Activated CD8-positive, alpha-beta memory T cell treated with anti-CD3 and anti-CD28 coated beads for 36 hours (primary cell): Measurements from ENCODE around the gene ARF3. TPM values are rescaled to one million over a fixed set of nuclear protein-coding genes. Genes with fewer than 3 reads are reported as not detected.

Experiments used
- CTCF ChIA-PET: fragments of 350-600 bp; sonication (Branson Sonifier 250); formaldehyde crosslinking; loops from one replicate; lab custom pipeline; 2021; ENCODE audit warnings: antibody characterized with exemption; lab: Charles Lee
- POLR2A ChIA-PET: fragments of 350-600 bp; sonication (Branson Sonifier 250); formaldehyde crosslinking; loops from one replicate; lab custom pipeline; 2021; ENCODE audit warnings: antibody characterized with exemption; lab: Charles Lee
- total RNA-seq, 2 experiments: library from RNA; stranded (reverse); gene quantifications; one replicate each; pipeline ENCODE4 v1.2.3, GENCODE V29; 2021

ARF3 gene
- total RNA-seq, 2 experiments from 2014 or later = 93.7 to 97.1 TPM

DNA sequence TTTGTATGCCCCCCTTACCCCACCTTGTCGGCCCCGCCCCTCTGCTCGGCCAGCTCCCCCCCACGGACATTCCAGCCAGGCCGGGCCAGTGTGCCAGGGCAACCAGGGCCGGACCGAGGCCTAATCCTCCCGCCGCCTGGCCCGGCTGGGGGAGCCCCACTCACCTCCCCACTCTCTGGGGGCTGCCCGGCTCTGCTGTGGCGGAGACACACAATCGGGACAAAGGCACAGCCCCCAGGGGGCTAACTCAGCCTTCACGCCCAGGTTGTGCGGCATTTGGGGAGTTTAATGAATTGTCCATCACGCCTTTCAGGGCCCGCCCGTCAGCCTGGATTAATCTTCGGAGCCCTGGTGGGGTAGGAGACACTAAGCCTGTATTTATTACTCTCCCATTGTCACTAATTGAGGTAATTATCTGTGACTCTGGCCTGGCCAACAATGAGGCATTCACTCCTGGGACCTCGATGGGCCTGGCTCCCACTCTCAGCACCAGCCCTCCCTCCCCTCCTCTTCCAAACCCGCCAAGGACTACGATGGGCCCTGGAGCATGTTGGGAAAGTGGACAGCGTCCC lies 29.5 kb upstream of the ARF3 start:
- ChIA-PET POLR2A (no interaction called here), CTCF (interaction anchor here (0.7 to 4.0 kb wide), 11 partner anchors 9 to 101 kb away, joined by 3 to 51 read pairs (median 5); partner anchors contain the start of genes ARF3, DDN and WNT10B)

DNA sequence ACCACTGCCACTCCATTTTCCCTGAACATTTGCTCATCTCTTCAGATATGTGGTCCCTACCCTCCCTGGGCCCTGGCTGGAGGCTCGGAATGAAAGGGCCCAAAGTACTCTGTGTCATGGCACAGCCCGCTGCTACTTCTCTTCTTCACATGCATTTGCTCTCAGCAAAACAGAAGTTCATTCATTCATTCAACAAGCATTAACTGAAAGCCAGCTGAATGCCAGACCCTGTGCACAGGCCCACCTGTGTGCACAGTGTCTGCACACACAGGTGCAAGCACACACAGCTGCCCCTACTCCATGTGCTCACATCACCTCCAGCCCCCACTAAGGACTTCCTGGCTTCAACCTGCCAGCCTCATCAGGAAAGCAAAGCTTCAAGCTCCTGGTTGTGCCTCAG lies 28.6 kb upstream of the ARF3 start:
- CTCF ChIA-PET = interaction anchor here (1.0 to 4.0 kb wide), 5 partner anchors 8 to 102 kb away, joined by 3 to 35 read pairs (median 4); no protein-coding TSS in a partner anchor
- POLR2A ChIA-PET = no interaction called here

DNA sequence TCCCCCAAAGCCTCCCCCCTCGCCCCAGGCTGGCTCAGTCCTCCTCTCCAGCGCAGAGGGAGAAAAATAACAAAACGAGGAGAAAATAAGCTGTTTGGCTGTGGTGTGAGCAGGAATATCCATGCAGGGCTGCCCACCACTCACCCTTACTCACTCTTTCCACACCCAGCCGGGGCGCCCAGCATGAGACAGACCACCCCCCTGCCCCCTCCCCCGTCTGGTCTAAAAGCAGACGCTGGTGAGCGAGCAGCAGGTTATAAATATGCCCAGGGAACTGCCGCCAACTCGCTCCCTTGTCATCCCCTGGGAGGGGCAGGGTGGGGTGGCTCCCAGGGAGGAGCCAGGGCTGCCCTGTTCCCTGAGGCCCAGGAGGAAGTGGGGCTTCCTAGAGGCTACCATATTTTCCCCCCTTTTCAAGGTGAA lies 28.2 kb upstream of the ARF3 start:
- CTCF ChIA-PET = interaction anchor here (1.0 to 4.0 kb wide), 5 partner anchors 8 to 102 kb away, joined by 3 to 35 read pairs (median 4); no protein-coding TSS in a partner anchor

DNA sequence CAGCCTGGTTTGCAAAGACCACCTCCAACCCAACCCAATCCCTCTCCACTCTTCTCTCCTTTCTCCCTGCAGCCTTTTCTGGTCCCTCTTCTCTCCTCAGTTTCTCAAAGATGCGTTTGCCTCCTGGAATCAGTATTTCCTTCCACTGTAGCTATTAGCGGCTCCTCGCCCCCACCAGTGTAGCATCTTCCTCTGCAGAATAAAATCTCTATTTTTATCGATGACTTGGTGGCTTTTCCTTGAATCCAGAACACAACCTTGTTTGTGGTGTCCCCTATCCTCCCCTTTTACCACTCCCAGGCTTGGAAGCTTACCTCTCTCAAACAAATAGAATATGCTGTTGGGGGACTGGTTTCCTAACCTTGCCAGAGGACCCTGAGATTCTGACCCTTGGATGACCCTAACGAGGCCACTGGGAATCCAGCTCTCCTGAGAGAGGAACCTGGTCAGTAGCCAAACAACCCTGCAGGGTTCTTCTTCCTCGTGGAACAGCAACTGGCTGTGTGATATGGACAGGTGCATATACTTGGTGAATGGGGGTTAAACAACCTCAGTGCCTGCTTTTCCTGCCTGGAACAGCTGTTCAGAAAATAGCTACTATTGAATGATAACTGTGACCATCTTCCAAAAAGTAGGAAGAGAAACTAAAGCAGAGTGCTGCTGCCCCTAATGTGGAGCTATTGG lies 25.3 kb upstream of the ARF3 start:
- POLR2A ChIA-PET = interaction anchor here (0.5 to 0.6 kb wide), 2 partner anchors 20 to 130 kb away, joined by 3 read pairs; partner anchors contain the start of gene DDX23

More for the DNA sequence above, 28.2 kb upstream of the ARF3 start:
- POLR2A ChIA-PET = interaction anchor here (0.5 kb wide), 1 partner anchor 59 kb away, joined by 8 read pairs; no protein-coding TSS in a partner anchor

GRCh38 chr12:48981757-48982157 lies 24.5 kb upstream of the ARF3 start:
- POLR2A ChIA-PET = interaction anchor here (0.6 kb wide), 1 partner anchor 20 kb away, joined by 3 read pairs; no protein-coding TSS in a partner anchor
- CTCF ChIA-PET = interaction anchor here (0.7 to 4.9 kb wide), 5 partner anchors 10 to 129 kb away, joined by 3 to 43 read pairs (median 8); no protein-coding TSS in a partner anchor

More for the DNA sequence above, 25.3 kb upstream of the ARF3 start:
- CTCF ChIA-PET = interaction anchor here (0.7 to 2.1 kb wide), 8 partner anchors 9 to 129 kb away, joined by 3 to 10 read pairs (median 5); partner anchors contain the start of gene WNT10B

GRCh38 chr12:48980953-48981756 lies 23.9 kb upstream of the ARF3 start:
- CTCF ChIA-PET = interaction anchor here (0.6 to 5.6 kb wide), 10 partner anchors 9 to 128 kb away, joined by 3 to 61 read pairs (median 9); partner anchors contain the start of gene FKBP11
- POLR2A ChIA-PET = no interaction called here

DNA sequence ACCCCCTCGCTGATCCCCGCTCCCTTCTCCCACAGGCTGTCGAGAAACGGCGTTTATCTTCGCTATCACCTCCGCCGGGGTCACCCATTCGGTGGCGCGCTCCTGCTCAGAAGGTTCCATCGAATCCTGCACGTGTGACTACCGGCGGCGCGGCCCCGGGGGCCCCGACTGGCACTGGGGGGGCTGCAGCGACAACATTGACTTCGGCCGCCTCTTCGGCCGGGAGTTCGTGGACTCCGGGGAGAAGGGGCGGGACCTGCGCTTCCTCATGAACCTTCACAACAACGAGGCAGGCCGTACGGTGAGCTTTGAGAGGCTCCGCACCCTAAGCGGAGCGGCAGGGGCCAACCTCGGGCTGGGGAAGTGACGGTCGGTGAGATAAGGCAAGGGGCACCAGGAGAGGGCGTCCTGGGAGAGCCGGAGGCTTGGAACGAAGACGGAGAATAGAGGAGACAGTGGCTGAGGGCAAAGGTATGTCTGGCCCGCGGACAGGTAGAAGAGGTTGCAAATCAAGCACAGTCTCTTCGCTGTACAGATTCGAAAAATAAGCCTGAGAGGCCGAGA lies 23.2 kb upstream of the ARF3 start:
- ChIA-PET POLR2A (no interaction called here), CTCF (interaction anchor here (0.8 to 5.6 kb wide), 11 partner anchors 10 to 368 kb away, joined by 3 to 61 read pairs (median 10); partner anchors contain the start of genes ARF3 and FKBP11)

DNA sequence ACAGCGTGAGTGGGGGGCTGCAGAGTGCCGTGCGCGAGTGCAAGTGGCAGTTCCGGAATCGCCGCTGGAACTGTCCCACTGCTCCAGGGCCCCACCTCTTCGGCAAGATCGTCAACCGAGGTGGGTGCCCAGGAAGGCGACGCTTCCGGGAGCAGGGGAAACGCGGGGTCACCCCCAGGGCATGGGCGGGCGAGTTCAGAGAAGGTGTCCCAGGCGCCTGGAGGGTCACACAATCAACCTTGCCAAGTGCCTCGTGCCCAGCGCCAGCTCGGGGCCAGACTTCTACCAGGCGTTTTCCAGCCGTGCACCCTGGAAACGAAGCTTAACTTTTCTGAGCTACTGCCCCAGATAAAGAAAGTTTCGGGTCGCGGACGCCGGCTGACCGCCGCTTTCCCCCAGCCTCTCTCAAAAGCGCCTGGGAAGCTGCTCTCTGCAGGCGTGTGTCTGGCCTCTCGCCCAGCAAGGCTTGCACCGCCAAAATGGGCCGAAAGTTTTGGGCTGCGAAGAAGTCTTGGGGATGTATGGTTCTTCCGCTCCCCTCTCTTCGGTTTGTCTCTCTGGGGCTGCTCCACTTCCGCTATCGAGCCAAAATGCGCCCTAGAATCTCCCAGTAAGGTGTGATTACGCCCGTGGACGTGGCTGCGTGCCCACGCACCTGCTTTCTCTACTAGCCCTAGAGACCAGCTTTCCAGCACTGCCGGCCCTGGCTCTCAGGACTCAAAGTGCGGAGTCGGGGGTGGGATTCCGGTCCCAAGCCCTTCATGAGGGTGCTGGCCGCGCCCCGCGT lies 22.5 kb upstream of the ARF3 start:
- POLR2A ChIA-PET = interaction anchor here (0.6 kb wide), 1 partner anchor 119 kb away, joined by 3 read pairs; no protein-coding TSS in a partner anchor

GRCh38 chr12:48978741-48979601 lies 21.7 kb upstream of the ARF3 start:
- POLR2A ChIA-PET = interaction anchor here (0.6 kb wide), 1 partner anchor 56 kb away, joined by 3 read pairs; no protein-coding TSS in a partner anchor
- CTCF ChIA-PET = interaction anchor here (0.6 to 5.6 kb wide), 19 partner anchors 11 to 129 kb away, joined by 3 to 61 read pairs (median 7); partner anchors contain the start of genes FKBP11 and PRKAG1

More for the DNA sequence above, 22.5 kb upstream of the ARF3 start:
- CTCF ChIA-PET = interaction anchor here (0.6 to 5.6 kb wide), 11 partner anchors 11 to 368 kb away, joined by 3 to 61 read pairs (median 10); partner anchors contain the start of genes ARF3 and FKBP11

- POLR2A ChIA-PET = interaction anchor here (0.6 kb wide), 1 partner anchor 56 kb away, joined by 3 read pairs; no protein-coding TSS in a partner anchor
- CTCF ChIA-PET = interaction anchor here (0.7 to 5.6 kb wide), 27 partner anchors 10 to 153 kb away, joined by 3 to 61 read pairs (median 5); partner anchors contain the start of genes ARF3, DDN, FKBP11 and PRKAG1
Observed at GRCh38 chr12:48978291-48978740, 21.0 kb upstream of the ARF3 start, which contains the start of gene WNT1. Gene WNT1 (plus strand): TSS chr12:48978322. CDS start chr12:48978651, 329 bp downstream.

GRCh38 chr12:48977290-48978281 lies 20.3 kb upstream of the ARF3 start:
- CTCF ChIA-PET = interaction anchor here (0.6 to 5.6 kb wide), 29 partner anchors 8 to 154 kb away, joined by 3 to 61 read pairs (median 5); partner anchors contain the start of genes ARF3, DDN, FKBP11 and PRKAG1
- POLR2A ChIA-PET = interaction anchor here (0.7 kb wide), 1 partner anchor 20 kb away, joined by 3 read pairs; no protein-coding TSS in a partner anchor

DNA sequence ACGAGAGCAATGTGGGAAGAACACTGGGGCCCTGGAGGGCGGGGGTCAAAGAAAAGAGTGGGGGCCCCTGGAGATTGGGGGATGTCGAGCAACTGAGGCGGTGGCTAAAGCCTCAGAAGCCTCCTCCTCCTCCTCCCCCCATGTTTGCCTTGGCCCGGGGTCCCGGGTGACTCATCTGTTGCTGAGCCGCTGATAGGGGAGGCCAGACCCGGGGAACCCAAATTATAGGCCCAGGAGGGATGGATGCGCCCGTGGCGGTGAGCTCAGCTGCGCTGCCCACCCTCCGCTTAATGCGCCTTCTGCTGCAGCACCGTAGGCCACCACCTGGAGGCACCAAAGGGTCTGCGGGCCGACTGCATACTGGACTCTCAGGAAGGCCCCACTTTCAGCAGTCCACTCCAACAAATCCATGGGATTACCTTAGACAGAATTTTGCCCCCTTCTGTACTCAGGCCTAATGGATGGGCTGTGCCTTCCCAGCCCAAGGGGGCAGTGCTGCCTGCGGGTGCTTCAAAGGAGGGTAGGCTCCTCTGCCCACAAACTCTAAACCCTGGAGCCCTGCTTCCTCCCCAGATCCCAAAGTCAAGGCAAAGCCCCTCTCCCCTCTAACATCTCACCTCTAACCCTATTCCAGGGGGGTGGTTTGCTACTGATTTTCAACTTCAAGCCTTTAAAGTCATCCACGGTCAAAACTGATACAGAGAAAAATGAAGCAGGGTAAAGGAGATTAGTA lies 16.8 kb upstream of the ARF3 start:
- ChIA-PET CTCF (interaction anchor here (0.9 to 3.5 kb wide), 6 partner anchors 9 to 121 kb away, joined by 3 to 16 read pairs (median 4); no protein-coding TSS in a partner anchor), POLR2A (no interaction called here)

GRCh38 chr12:48973531-48973930 lies 16.2 kb upstream of the ARF3 start:
- ChIA-PET POLR2A (no interaction called here), CTCF (interaction anchor here (0.9 to 3.5 kb wide), 6 partner anchors 10 to 120 kb away, joined by 3 to 16 read pairs (median 4); no protein-coding TSS in a partner anchor)
